Adrenal gland (tissue), 5 donors: ENCODE data around the gene FBXO10.

ENCODE experiments used
- POLR2A ChIP-seq, 2 donors: fragments of 450-650 bp; IDR thresholded peaks; one replicate each; pipeline ENCODE4 v1.6.1; 2017; ENCODE audit warnings: antibody characterized with exemption in 2 of 2, mild to moderate bottlenecking in 2 of 2, moderate library complexity in 1 of 2
- TF ChIP-seq, protein P1 (sequence below), 6 experiments: fragments of 450-650 bp in 4 of 6; fragments of 200-600 bp in 2 of 6; sonication (generic) in 1 of 6; IDR thresholded peaks; 1 replicate in 5 of 6; 2 replicates in 1 of 6; pipeline versions ENCODE4 v1.5.1 to v1.8.0; 2016 to 2021; ENCODE audit warnings: antibody characterized with exemption in 6 of 6, mild to moderate bottlenecking in 2 of 6, moderate library complexity in 1 of 6
- donor health status: DM: no; HTN: no; CAD: no.

DNA sequence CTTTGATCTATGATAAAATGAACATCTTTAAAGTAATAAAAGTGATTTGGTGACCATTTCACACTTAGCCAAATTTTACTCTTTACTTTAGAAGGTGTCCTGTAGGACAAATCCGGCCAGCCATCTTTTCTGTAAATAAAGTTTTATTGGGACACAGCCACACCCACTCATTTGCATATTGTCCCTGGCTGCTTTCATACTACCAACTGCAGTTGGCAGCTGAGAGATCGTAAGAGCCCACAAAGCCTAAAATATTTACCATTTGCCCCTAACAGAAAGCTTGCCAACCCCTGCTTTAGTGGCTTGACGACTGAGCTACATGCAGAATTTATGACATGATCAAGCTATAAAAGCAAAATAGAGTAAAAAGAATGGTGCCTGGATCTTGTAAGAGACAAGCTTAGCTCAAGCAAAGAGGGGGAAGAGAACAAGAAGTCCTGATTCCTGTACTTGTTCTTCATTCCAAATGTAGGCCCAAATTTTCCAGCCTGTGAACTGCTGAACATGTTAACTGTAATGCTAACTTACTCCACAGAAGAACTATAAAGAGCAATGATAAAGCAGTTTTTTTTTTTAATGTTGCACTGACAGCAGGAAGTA lies 7.4 kb upstream of the FBXO10 start:
- TF ChIP-seq, protein P1, sequence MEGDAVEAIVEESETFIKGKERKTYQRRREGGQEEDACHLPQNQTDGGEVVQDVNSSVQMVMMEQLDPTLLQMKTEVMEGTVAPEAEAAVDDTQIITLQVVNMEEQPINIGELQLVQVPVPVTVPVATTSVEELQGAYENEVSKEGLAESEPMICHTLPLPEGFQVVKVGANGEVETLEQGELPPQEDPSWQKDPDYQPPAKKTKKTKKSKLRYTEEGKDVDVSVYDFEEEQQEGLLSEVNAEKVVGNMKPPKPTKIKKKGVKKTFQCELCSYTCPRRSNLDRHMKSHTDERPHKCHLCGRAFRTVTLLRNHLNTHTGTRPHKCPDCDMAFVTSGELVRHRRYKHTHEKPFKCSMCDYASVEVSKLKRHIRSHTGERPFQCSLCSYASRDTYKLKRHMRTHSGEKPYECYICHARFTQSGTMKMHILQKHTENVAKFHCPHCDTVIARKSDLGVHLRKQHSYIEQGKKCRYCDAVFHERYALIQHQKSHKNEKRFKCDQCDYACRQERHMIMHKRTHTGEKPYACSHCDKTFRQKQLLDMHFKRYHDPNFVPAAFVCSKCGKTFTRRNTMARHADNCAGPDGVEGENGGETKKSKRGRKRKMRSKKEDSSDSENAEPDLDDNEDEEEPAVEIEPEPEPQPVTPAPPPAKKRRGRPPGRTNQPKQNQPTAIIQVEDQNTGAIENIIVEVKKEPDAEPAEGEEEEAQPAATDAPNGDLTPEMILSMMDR (IDR thresholded peaks at IDR 0.05), result no peak
- no peak for TF ChIP-seq POLR2A (IDR thresholded peaks at IDR 0.05)
